Measurements from ENCODE around the gene GYPB. TPM values are rescaled to one million over a fixed set of nuclear protein-coding genes. Genes with fewer than 3 reads are reported as not detected.

GYPB gene
- total and polyA plus RNA-seq, 9 of the 15 experiments (the other 6 are each of a cell fraction or from before 2014, with no cell fraction given) = 16.9 to 205 (median 65.8) TPM

GRCh38 chr4:143961075-143961474 lies 58.1 kb downstream of the GYPB start (continued):
- TF ChIP-seq BMI1 (IDR thresholded peaks at IDR 0.05; ENCODE audit: low read length) (no peak), BRD4 (IDR thresholded peaks at IDR 0.05) (no peak), TEAD4 (IDR thresholded peaks at IDR 0.05; ENCODE audit: low read length) (peak; percentile 85), TEAD4 (CRISPR knock-in tag; IDR thresholded peaks at IDR 0.05; ENCODE audit: borderline replicate concordance) (no peak), ZNF780A (CRISPR knock-in tag; IDR thresholded peaks at IDR 0.05) (no peak), RAD21 (CRISPR knock-in tag; conservative IDR thresholded peaks at IDR 0.05 in 1 of 2, IDR thresholded peaks at IDR 0.05 in 1 of 2) (no peak), SOX6 (IDR thresholded peaks at IDR 0.05) (peak; percentile 59), NFE2 (IDR thresholded peaks at IDR 0.05; ENCODE audit: low read depth) (0 out of 2 replicates have a peak, but pooled peaks have one; percentile 2), CXXC5 (CRISPR knock-in tag; IDR thresholded peaks at IDR 0.05) (no peak), ZNF695 (CRISPR knock-in tag; IDR thresholded peaks at IDR 0.05) (no peak), HOMEZ (CRISPR knock-in tag; IDR thresholded peaks at IDR 0.05) (no peak), RCOR1 (IDR thresholded peaks at IDR 0.05; ENCODE audit: borderline replicate concordance in 1 of 2, low read depth in 2 of 2, low read length in 2 of 2) (peak in 1 of 2 experiments; percentile 70; a peak in 1 of 4 replicates), NCOA4 (IDR thresholded peaks at IDR 0.05; ENCODE audit: partially characterized antibody) (no peak), ZNF408 (CRISPR knock-in tag; IDR thresholded peaks at IDR 0.05; ENCODE audit: low read depth) (no peak), RFX7 (CRISPR knock-in tag; IDR thresholded peaks at IDR 0.05) (no peak), SPI1 (IDR thresholded peaks at IDR 0.05; ENCODE audit: borderline replicate concordance, low read depth, low read length) (peak; percentile 39; the same call in 1 of the 2 replicates), ATF3 (IDR thresholded peaks at IDR 0.05) (no peak), ATF3 (CRISPR knock-in tag; conservative IDR thresholded peaks at IDR 0.05) (no peak), KAT2B (IDR thresholded peaks at IDR 0.05; ENCODE audit: low read depth, low read length) (no peak), SMARCE1 (IDR thresholded peaks at IDR 0.05) (peak; percentile 65; the same call in 1 of the 2 replicates), TAF7 (tag; IDR thresholded peaks at IDR 0.05) (no peak), SMARCA4 (IDR thresholded peaks at IDR 0.05) (peak; percentile 54; the same call in 1 of the 2 replicates), SRSF3 (IDR thresholded peaks at IDR 0.05; ENCODE audit: insufficient read depth, low read length) (no peak), ZBTB1 (CRISPR knock-in tag; IDR thresholded peaks at IDR 0.05; ENCODE audit: borderline replicate concordance, low read depth) (peak; percentile 92), CREB1 (IDR thresholded peaks at IDR 0.05) (no peak), CREB1 (CRISPR knock-in tag; IDR thresholded peaks at IDR 0.05) (no peak), ZNF75A (CRISPR knock-in tag; IDR thresholded peaks at IDR 0.05) (no peak), MNT (conservative IDR thresholded peaks at IDR 0.05) (no peak), ZNF551 (CRISPR knock-in tag; IDR thresholded peaks at IDR 0.05) (no peak), ZNF217 (CRISPR knock-in tag; IDR thresholded peaks at IDR 0.05) (no peak)
